NCI-H460 (cell line): ENCODE measurements around the gene NEDD4L. TPM values are rescaled to one million over a fixed set of nuclear protein-coding genes. Genes with fewer than 3 reads are reported as not detected.
A peak's percentile ranks its signal among the peaks of the same experiment; 100 is the strongest.

Experiments
- DNase-seq: peaks from one replicate; pipeline ENCODE4 v3.0.0-alpha.2; 2016; ENCODE audit warnings: low read depth; ENCODE audit errors: extremely low read depth
- total RNA-seq: library from RNA; depleted of rRNA; stranded (reverse); fragments of >200 nt; shearing (Covaris generic); gene quantifications from 2 replicates; pipeline ENCODE4 v1.2.3, GENCODE V29; 2014

NEDD4L gene
- total RNA-seq, 1 experiment from 2014 or later = 25.1 TPM

- DNase-seq = no peak
Observed at GRCh38 chr18:58226429-58226828, 182.4 kb downstream of the NEDD4L start.

- DNase-seq = no peak
Observed at GRCh38 chr18:58227361-58227930, 183.4 kb downstream of the NEDD4L start.

DNA sequence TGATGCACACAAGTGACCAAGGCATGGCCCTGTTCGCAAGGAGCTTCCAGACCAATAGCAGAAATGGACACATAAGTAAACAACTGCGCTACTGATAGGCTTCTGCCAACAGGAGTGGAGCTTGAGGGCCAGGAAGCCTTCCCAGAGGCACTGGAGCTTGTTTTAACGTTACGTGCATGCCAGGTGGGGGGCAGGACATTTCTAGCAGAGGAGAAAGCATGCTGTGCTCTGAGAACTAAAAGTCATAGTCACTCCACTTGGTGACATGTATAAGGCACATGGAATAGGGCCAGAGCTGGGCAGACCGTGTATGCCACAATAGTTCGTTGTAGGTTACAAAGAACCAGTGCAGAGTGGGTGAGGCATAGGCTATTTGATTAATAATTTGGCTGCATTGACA, 184.2 kb downstream of the NEDD4L start:
- no peak for DNase-seq

- no peak for DNase-seq
Observed at GRCh38 chr18:58228762-58229161, 184.7 kb downstream of the NEDD4L start.

DNA sequence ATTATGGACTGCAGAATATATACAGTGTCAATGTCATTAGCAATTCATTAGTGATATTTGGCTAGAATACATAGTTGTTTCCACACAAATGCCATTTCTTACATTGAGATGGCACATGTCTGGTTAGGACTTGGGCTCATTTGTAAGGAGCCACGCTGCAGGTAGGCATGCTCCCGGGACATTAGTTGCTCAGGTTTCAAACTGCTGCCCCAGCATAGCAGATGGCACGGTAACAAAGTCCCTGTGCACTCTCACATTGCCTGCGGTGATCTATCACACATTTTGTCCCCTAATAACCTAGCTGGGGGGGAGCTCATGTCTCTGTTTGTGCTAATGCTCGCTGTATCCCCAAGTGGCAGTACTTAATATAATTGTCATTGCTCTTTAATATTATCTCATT, 185.1 kb downstream of the NEDD4L start:
- no peak for DNase-seq

GRCh38 chr18:58230438-58231179, 186.6 kb downstream of the NEDD4L start:
- no peak for DNase-seq

DNA sequence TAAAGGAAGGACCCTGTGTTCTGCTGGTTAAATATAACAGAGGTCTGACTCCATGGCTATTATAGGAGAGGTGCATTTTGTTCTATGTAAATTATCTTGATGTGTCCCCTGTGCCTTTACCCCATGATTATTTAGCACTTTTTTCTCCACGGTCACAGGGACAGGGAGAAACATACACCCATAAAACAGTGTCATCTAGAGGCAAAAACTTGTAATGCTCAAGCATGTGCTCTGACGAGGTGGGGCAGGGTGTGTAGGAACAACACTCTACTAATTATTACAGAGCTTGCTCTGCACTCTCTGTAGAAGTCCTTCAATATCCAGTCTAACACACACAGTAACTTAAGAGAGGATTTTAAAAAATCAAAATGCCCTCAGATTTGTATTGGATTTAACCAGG, 187.9 kb downstream of the NEDD4L start:
- DNase-seq = peak; percentile 24

DNA sequence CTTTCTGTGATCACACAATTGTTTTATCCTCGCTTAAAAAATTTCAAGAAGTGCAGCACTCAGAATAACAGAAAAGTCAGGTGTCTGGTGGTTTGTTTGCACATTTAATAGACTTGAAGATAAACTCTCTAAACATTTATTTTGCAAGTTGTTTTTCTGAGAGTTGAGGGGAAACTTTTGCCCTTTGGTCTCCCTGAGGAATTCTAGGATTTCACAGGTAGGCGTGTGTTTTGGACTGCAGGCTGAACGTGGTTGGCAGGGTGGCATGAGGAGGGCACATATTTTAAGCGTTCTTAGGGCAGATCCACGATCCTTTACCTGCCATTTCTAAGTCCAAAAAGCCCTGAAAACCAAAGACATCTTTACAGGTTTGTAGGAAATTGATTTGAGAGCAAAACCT, 188.6 kb downstream of the NEDD4L start:
- DNase-seq = no peak

DNA sequence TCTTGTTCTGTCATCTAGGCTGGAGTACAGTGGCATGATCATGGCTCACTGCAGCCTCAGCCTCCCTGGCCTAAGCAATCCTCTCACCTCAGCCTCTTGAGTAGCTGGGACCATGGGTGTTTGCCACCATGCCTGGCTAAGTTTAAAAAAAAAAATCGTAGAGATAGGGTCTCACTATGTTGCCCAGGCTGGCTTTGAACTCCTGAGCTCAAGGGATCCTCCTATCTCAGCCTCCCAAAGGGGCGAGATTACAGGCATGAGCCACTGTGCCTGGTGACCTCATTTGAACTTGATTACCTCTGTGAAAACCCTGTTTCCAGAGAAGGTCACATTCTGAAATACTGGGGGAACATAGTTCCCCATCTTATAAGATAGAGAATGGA, 190.3 kb downstream of the NEDD4L start:
- no peak for DNase-seq

DNA sequence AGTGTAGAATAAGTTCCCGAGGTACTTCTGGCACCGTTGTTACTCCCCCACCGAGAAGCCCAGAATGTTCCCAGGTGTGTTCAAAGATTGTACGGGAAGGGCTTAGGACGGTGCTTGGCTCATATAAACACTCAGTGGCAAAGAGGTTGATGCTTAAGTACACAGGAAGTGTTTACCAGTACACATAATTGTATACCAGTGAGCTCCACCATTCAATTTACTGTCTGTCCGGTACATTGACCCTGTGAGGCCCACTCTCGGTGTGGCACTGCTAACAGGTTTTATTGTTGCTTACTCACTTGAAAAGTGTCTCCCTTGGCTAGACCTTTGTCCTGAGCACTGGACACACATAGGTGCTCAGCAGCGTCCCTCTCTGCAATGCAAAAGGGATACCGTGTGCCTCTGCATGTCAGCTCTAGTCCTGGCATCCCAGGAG, 191.0 kb downstream of the NEDD4L start:
- DNase-seq = no peak

DNA sequence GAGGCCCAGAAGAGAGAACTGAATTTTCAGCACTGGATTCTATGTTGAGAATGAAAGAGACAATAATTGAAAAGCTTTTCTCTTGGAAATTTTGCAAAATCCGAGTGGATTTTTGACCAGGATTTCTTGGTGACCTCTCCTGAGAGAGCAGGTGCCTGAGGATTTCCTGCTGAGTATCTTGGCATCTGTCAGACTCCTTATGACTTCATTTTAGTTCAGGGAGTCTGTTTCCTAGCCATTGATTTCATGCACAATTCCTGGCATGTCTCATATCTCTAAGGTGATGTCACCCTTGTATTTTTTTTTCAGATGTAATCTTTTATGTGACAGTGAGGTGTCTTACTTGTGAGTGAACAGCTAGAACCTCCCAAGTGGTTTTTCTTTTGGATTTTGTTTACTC, 195.9 kb downstream of the NEDD4L start:
- no peak for DNase-seq

GRCh38 chr18:58241026-58241679, 197.1 kb downstream of the NEDD4L start:
- DNase-seq = no peak

- peak; percentile 18 for DNase-seq
Observed at GRCh38 chr18:58241877-58242276, 197.9 kb downstream of the NEDD4L start.

- DNase-seq = no peak
Observed at GRCh38 chr18:58242435-58242834, 198.4 kb downstream of the NEDD4L start.

DNA sequence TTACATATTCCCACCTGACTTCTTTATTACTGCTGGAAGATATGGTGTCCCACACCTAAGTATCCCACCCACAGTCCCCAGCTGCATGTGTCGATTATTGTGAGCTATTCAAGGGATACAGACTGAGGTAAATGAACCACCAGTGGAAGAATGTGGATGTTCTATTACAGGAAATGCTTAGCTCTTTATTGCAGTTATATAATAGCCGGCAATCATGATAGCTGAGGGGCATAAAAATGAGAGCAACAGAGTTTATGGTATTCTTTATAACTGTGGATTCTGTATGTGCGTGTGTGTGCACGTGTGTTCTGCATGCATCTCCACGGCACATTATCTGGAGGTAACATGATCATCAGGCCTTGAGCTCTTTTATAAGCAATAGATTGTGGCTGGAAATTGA, 198.9 kb downstream of the NEDD4L start:
- DNase-seq = no peak

DNA sequence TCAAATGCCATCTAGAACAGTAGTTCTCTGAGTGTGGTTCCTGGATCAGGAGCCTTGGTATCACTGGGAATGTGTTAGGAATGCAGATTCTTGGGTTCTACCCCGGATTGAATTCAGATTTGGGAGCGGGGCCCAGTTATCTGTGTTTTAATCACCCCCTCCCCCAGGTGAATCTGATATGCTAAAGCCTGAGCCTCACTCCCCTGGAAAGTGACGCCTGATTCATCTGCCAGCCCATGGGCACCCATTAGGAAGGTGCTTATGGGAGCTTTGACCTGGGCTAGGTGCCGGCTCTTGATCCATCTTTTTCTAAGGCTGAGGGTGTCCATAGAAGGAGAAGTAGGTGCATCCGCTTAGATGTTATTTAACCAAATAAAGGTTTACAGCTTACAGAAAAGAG, 199.4 kb downstream of the NEDD4L start:
- no peak for DNase-seq

- no peak for DNase-seq
Observed at GRCh38 chr18:58247363-58247834, 203.4 kb downstream of the NEDD4L start.

DNA sequence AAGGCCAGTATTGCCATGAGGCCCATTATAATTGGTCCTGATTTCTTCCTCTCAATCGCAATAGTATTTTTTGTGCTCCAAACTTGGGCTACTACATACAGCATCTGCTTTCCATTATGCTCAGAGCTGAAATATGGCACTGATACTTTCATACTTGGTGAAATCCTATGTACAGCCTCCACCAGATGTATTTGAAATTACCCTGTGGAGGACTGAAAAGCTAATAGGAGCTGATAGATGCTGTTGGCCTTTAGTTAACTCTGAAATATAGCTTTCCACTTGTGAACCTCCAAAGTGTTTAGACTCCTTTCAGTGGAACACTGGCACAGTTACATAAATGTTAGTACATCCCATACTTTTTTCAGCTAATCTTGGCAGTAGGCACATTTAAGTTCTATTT, 205.7 kb downstream of the NEDD4L start:
- DNase-seq = no peak

- DNase-seq = no peak
Observed at GRCh38 chr18:58251416-58251815, 207.4 kb downstream of the NEDD4L start.

GRCh38 chr18:58252166-58252565, 208.1 kb downstream of the NEDD4L start:
- no peak for DNase-seq

DNA sequence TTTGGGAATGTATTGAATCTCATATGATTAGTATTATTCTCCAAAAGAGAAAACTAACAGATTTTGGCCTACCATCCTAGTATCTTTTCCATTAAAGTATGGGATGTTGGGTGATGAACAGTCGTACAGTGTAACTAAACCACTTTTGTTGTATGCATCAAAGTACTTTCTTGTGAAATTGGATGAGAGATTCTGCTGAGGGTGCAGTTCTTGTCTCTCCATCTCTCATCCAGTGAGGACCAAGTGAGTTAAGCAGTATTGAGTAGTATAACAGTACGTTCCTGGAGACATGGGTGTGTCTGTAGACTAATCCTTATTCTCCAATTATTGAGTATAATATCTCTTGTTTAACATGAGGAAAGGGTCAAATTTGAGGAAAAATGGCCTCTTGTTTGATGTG, 209.3 kb downstream of the NEDD4L start:
- DNase-seq = no peak

DNA sequence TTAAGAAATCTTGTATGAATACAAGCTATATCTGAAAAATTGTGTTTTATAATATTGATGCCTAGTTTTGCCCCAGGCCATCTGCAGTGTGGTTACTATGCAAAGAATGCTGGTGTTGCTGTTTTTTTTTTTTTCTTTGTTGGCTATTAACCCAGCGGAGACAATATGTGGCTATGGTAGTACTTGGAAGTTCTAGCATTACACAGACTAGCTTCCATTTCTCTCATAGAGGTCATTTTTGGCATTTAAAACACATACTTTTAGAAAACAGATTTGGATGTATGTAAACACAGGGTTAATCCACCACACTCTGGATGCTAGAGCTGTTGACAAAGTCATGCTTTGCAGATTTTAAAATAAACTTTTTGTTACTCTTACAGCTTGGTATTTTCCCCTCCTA, 209.8 kb downstream of the NEDD4L start:
- no peak for DNase-seq
